ENCODE measurements around the gene PGGHG.
A peak's percentile ranks its signal among the peaks of the same experiment; 100 is the strongest.
"Not testable (repeated sequence)": the region's sequence is repeated elsewhere in the genome, so short reads cannot be mapped to it uniquely, and the experiment has no call there.

PGGHG gene

GRCh38 chr11:315051-315481 is 26.1 kb downstream of the PGGHG start:
- H3K36me3 ChIP-seq (ENCODE audit: control insufficient read depth in 1 of 2, insufficient read depth in 2 of 2, low read length in 2 of 2), result no peaks in the 10 kb centered on the region
- H3K4me3 ChIP-seq (ENCODE audit: low read depth in 1 of 2, low read length in 2 of 2), result peak overlapping the region; percentile 71 to 74
- H3K27ac ChIP-seq (ENCODE audit: low read depth, low read length), result no peak overlapping the region
- H3K9me3 ChIP-seq (ENCODE audit: control insufficient read depth in 1 of 2, low read length in 2 of 2), result no peaks in the 10 kb centered on the region
- peaks cover 0 to 4% of the 10 kb centered on the region in 2 donors for H3K27me3 ChIP-seq (ENCODE audit: control insufficient read depth in 1 of 2, insufficient read depth in 2 of 2, low read length in 2 of 2)
- peak overlapping the region; percentile 69 to 73 for H3K9ac ChIP-seq (ENCODE audit: low read depth in 1 of 2, low read length in 2 of 2)
- peaks cover 33 to 61% of the 10 kb centered on the region in 2 donors for H3K4me1 ChIP-seq (ENCODE audit: control insufficient read depth in 1 of 2, insufficient read depth in 2 of 2, low read length in 2 of 2)

GRCh38 chr11:315516-315994 is 26.6 kb downstream of the PGGHG start:
- Histone ChIP-seq H3K27me3 (ENCODE audit: control insufficient read depth in 1 of 2, insufficient read depth in 2 of 2, low read length in 2 of 2) (peaks cover 0 to 4% of the 10 kb centered on the region in 2 donors), H3K36me3 (ENCODE audit: control insufficient read depth in 1 of 2, insufficient read depth in 2 of 2, low read length in 2 of 2) (no peaks in the 10 kb centered on the region), H3K9ac (ENCODE audit: low read depth in 1 of 2, low read length in 2 of 2) (peak overlapping the region; percentile 69 to 73), H3K4me1 (ENCODE audit: control insufficient read depth in 1 of 2, insufficient read depth in 2 of 2, low read length in 2 of 2) (peaks cover 33 to 61% of the 10 kb centered on the region in 2 donors), H3K9me3 (ENCODE audit: control insufficient read depth in 1 of 2, low read length in 2 of 2) (no peaks in the 10 kb centered on the region), H3K4me3 (ENCODE audit: low read depth in 1 of 2, low read length in 2 of 2) (peak overlapping the region; percentile 71 to 74), H3K27ac (ENCODE audit: low read depth, low read length) (no peak overlapping the region)

GRCh38 chr11:316031-316701 is 27.2 kb downstream of the PGGHG start:
- Histone ChIP-seq H3K9me3 (ENCODE audit: control insufficient read depth in 1 of 2, low read length in 2 of 2) (no peaks in the 10 kb centered on the region), H3K4me1 (ENCODE audit: control insufficient read depth in 1 of 2, insufficient read depth in 2 of 2, low read length in 2 of 2) (peaks cover 33 to 61% of the 10 kb centered on the region in 2 donors), H3K36me3 (ENCODE audit: control insufficient read depth in 1 of 2, insufficient read depth in 2 of 2, low read length in 2 of 2) (no peaks in the 10 kb centered on the region), H3K4me3 (ENCODE audit: low read depth in 1 of 2, low read length in 2 of 2) (peak overlapping the region; percentile 71 to 74), H3K9ac (ENCODE audit: low read depth in 1 of 2, low read length in 2 of 2) (peak overlapping the region; percentile 51 to 73), H3K27ac (ENCODE audit: low read depth, low read length) (peak overlapping the region; percentile 62), H3K27me3 (ENCODE audit: control insufficient read depth in 1 of 2, insufficient read depth in 2 of 2, low read length in 2 of 2) (peaks cover 0 to 4% of the 10 kb centered on the region in 2 donors)

- Histone ChIP-seq H3K9me3 (ENCODE audit: control insufficient read depth in 1 of 2, low read length in 2 of 2) (no peaks in the 10 kb centered on the region), H3K27ac (ENCODE audit: low read depth, low read length) (peak overlapping the region; percentile 62), H3K4me3 (ENCODE audit: low read depth in 1 of 2, low read length in 2 of 2) (peak overlapping the region in 1 of 2 donors; percentile 71), H3K27me3 (ENCODE audit: control insufficient read depth in 1 of 2, insufficient read depth in 2 of 2, low read length in 2 of 2) (peaks cover 0 to 4% of the 10 kb centered on the region in 2 donors), H3K9ac (ENCODE audit: low read depth in 1 of 2, low read length in 2 of 2) (no peak overlapping the region), H3K36me3 (ENCODE audit: control insufficient read depth in 1 of 2, insufficient read depth in 2 of 2, low read length in 2 of 2) (no peaks in the 10 kb centered on the region), H3K4me1 (ENCODE audit: control insufficient read depth in 1 of 2, insufficient read depth in 2 of 2, low read length in 2 of 2) (peaks cover 31 to 58% of the 10 kb centered on the region in 2 donors)
These were observed 28.0 kb downstream of the PGGHG start for GRCh38 chr11:316891-317301.

- Histone ChIP-seq H3K4me3 (ENCODE audit: low read depth in 1 of 2, low read length in 2 of 2) (peak overlapping the region in 1 of 2 donors; percentile 29), H3K4me1 (ENCODE audit: control insufficient read depth in 1 of 2, insufficient read depth in 2 of 2, low read length in 2 of 2) (peaks cover 26 to 48% of the 10 kb centered on the region in 2 donors), H3K27ac (ENCODE audit: low read depth, low read length) (peak overlapping the region; percentile 50), H3K9ac (ENCODE audit: low read depth in 1 of 2, low read length in 2 of 2) (peak overlapping the region in 1 of 2 donors; percentile 9)
- H3K27me3 ChIP-seq (ENCODE audit: control insufficient read depth in 1 of 2, insufficient read depth in 2 of 2, low read length in 2 of 2); H3K9me3 ChIP-seq (ENCODE audit: control insufficient read depth in 1 of 2, low read length in 2 of 2); H3K36me3 ChIP-seq (ENCODE audit: control insufficient read depth in 1 of 2, insufficient read depth in 2 of 2, low read length in 2 of 2): not testable (repeated sequence)
These were observed 28.9 kb downstream of the PGGHG start for GRCh38 chr11:317668-318404.

GRCh38 chr11:318405-319120 is 29.6 kb downstream of the PGGHG start:
- peak overlapping the region; percentile 20 for H3K27ac ChIP-seq (ENCODE audit: low read depth, low read length)
- H3K9me3 ChIP-seq (ENCODE audit: control insufficient read depth in 1 of 2, low read length in 2 of 2); H3K36me3 ChIP-seq (ENCODE audit: control insufficient read depth in 1 of 2, insufficient read depth in 2 of 2, low read length in 2 of 2); H3K27me3 ChIP-seq (ENCODE audit: control insufficient read depth in 1 of 2, insufficient read depth in 2 of 2, low read length in 2 of 2): not testable (repeated sequence)
- H3K4me3 ChIP-seq (ENCODE audit: low read depth in 1 of 2, low read length in 2 of 2), result peak overlapping the region in 1 of 2 donors; percentile 51
- H3K9ac ChIP-seq (ENCODE audit: low read depth in 1 of 2, low read length in 2 of 2), result peak overlapping the region in 1 of 2 donors; percentile 25
- H3K4me1 ChIP-seq (ENCODE audit: control insufficient read depth in 1 of 2, insufficient read depth in 2 of 2, low read length in 2 of 2), result peaks cover 18 to 41% of the 10 kb centered on the region in 2 donors

- H3K4me3 ChIP-seq (ENCODE audit: low read depth in 1 of 2, low read length in 2 of 2), result peak overlapping the region; percentile 48 to 54
- peak overlapping the region in 1 of 2 donors; percentile 72 for H3K9ac ChIP-seq (ENCODE audit: low read depth in 1 of 2, low read length in 2 of 2)
- not testable (repeated sequence) for H3K9me3 ChIP-seq (ENCODE audit: control insufficient read depth in 1 of 2, low read length in 2 of 2); H3K36me3 ChIP-seq (ENCODE audit: control insufficient read depth in 1 of 2, insufficient read depth in 2 of 2, low read length in 2 of 2); H3K27me3 ChIP-seq (ENCODE audit: control insufficient read depth in 1 of 2, insufficient read depth in 2 of 2, low read length in 2 of 2)
- peaks cover 14 to 33% of the 10 kb centered on the region in 2 donors for H3K4me1 ChIP-seq (ENCODE audit: control insufficient read depth in 1 of 2, insufficient read depth in 2 of 2, low read length in 2 of 2)
- H3K27ac ChIP-seq (ENCODE audit: low read depth, low read length), result peak overlapping the region; percentile 52
These were observed 30.4 kb downstream of the PGGHG start for GRCh38 chr11:319121-319887.

GRCh38 chr11:319888-320273 is 31.0 kb downstream of the PGGHG start:
- H3K27ac ChIP-seq (ENCODE audit: low read depth, low read length), result peak overlapping the region; percentile 52
- H3K4me1 ChIP-seq (ENCODE audit: control insufficient read depth in 1 of 2, insufficient read depth in 2 of 2, low read length in 2 of 2), result peaks cover 19 to 29% of the 10 kb centered on the region in 2 donors
- peak overlapping the region; percentile 68 to 72 for H3K9ac ChIP-seq (ENCODE audit: low read depth in 1 of 2, low read length in 2 of 2)

GRCh38 chr11:324156-324555 is 35.2 kb downstream of the PGGHG start:
- Histone ChIP-seq H3K4me1 (ENCODE audit: control insufficient read depth in 1 of 2, insufficient read depth in 2 of 2, low read length in 2 of 2) (peaks cover 21 to 23% of the 10 kb centered on the region in 2 donors), H3K27me3 (ENCODE audit: control insufficient read depth in 1 of 2, insufficient read depth in 2 of 2, low read length in 2 of 2) (no peaks in the 10 kb centered on the region), H3K36me3 (ENCODE audit: control insufficient read depth in 1 of 2, insufficient read depth in 2 of 2, low read length in 2 of 2) (no peaks in the 10 kb centered on the region), H3K4me3 (ENCODE audit: low read depth in 1 of 2, low read length in 2 of 2) (no peak overlapping the region), H3K9me3 (ENCODE audit: control insufficient read depth in 1 of 2, low read length in 2 of 2) (no peaks in the 10 kb centered on the region), H3K9ac (ENCODE audit: low read depth in 1 of 2, low read length in 2 of 2) (no peak overlapping the region), H3K27ac (ENCODE audit: low read depth, low read length) (no peak overlapping the region)

More at GRCh38 chr11:319888-320273, 31.0 kb downstream of the PGGHG start:
- not testable (repeated sequence) for H3K9me3 ChIP-seq (ENCODE audit: control insufficient read depth in 1 of 2, low read length in 2 of 2); H3K27me3 ChIP-seq (ENCODE audit: control insufficient read depth in 1 of 2, insufficient read depth in 2 of 2, low read length in 2 of 2); H3K36me3 ChIP-seq (ENCODE audit: control insufficient read depth in 1 of 2, insufficient read depth in 2 of 2, low read length in 2 of 2)
- H3K4me3 ChIP-seq (ENCODE audit: low read depth in 1 of 2, low read length in 2 of 2), result peak overlapping the region; percentile 48 to 83

All from duodenal mucosa (tissue), 2 donors.